ENCODE results near the gene OR52K2.

DNA sequence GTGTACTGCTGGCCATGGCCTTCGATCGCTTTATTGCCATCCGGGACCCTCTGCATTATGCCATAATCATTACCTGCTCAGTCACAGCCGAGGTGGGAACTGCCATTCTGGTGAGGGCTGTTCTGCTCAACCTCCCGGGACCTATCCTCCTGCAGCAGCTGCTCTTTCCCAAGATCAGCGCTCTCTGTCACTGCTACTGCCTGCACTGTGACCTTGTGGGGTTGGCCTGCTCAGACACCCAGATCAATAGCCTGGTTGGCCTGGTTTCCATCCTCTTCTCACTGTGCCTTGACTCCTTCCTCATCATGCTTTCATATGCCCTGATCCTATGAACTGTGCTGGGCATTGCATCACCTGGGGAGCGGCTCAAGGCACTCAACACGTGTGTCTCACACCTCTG is 30.7 kb upstream of the OR52K2 start:
- TF ChIP-seq POLR2AphosphoS5 (IDR thresholded peaks at IDR 0.05): no peak
- no peak for TF ChIP-seq POLR2A (IDR thresholded peaks at IDR 0.05)
- no peak for TF ChIP-seq CTCF (IDR thresholded peaks at IDR 0.05)
- TF ChIP-seq EP300 (IDR thresholded peaks at IDR 0.05): no peak
